Adrenal gland (tissue), 5 donors: ENCODE results near the gene MKRN2.

ENCODE experiments used
- CTCF ChIP-seq, 6 experiments: fragments of 450-650 bp in 4 of 6; fragments of 200-600 bp in 2 of 6; sonication (generic) in 1 of 6; IDR thresholded peaks; 1 replicate in 5 of 6; 2 replicates in 1 of 6; pipeline versions ENCODE4 v1.5.1 to v1.8.0; 2016 to 2021; ENCODE audit warnings: antibody characterized with exemption in 6 of 6, mild to moderate bottlenecking in 2 of 6, moderate library complexity in 1 of 6
- POLR2A ChIP-seq, 2 donors: fragments of 450-650 bp; IDR thresholded peaks; one replicate each; pipeline ENCODE4 v1.6.1; 2017; ENCODE audit warnings: antibody characterized with exemption in 2 of 2, mild to moderate bottlenecking in 2 of 2, moderate library complexity in 1 of 2
- donor health status: DM: no; HTN: no; CAD: no.

DNA sequence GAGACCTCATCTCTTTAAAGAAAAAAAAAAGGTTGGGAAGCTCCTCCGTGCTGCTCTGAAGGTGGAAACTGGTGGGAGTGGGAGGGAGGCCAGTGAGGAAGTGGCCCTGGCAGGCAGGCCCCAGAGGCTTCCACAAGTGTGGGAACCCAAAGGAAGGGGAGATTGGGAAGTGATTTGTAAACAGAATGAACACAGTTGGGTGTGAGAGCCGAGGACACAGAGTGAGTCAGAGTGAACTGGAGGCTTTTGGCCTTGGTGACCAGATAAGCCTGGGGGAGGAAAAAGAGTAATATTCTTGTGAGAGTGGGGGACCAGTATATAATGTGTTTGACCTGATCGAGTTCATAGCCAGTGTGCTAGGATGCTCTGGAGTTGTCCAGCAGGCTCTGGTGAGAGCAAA lies 23.0 kb downstream of the MKRN2 start:
- TF ChIP-seq CTCF (IDR thresholded peaks at IDR 0.05) (no peak), POLR2A (IDR thresholded peaks at IDR 0.05) (no peak)
